GM21515 (cell line): ENCODE data around the gene IL17C.

ENCODE experiments used
- ATAC-seq: cut with Tn5 transposase; IDR thresholded peaks from one replicate; pipeline ENCODE4 v1.9.1; 2021; ENCODE audit not compliant: unreplicated experiment

Gene IL17C

GRCh38 chr16:88627531-88628411, 10.6 kb upstream of the IL17C start:
- ATAC-seq, result no peak

GRCh38 chr16:88628512-88628974, 9.8 kb upstream of the IL17C start:
- ATAC-seq, result no peak

- no peak for ATAC-seq
Observed at GRCh38 chr16:88629835-88630234, 8.5 kb upstream of the IL17C start.

- no peak for ATAC-seq
Observed at GRCh38 chr16:88630433-88630832, 7.9 kb upstream of the IL17C start.

GRCh38 chr16:88630941-88631340, 7.4 kb upstream of the IL17C start:
- no peak for ATAC-seq

- ATAC-seq, result no peak
Observed at GRCh38 chr16:88631384-88631783, 7.0 kb upstream of the IL17C start.

- no peak for ATAC-seq
Observed at GRCh38 chr16:88631920-88632586, 6.3 kb upstream of the IL17C start.

GRCh38 chr16:88632587-88632930, 5.8 kb upstream of the IL17C start:
- no peak for ATAC-seq

GRCh38 chr16:88633684-88634140, 4.7 kb upstream of the IL17C start:
- ATAC-seq, result peak; percentile 30

- ATAC-seq, result peak; percentile 37
Observed at GRCh38 chr16:88634141-88634993, 4.0 kb upstream of the IL17C start.

GRCh38 chr16:88634994-88635670, 3.2 kb upstream of the IL17C start:
- ATAC-seq, result no peak

GRCh38 chr16:88635671-88636319, 2.6 kb upstream of the IL17C start:
- ATAC-seq, result no peak

- ATAC-seq, result no peak
Observed at GRCh38 chr16:88636488-88637265, 1.7 kb upstream of the IL17C start.

GRCh38 chr16:88639231-88640038, 1.1 kb downstream of the IL17C start:
- no peak for ATAC-seq

- ATAC-seq, result no peak
Observed at GRCh38 chr16:88640039-88640495, 1.7 kb downstream of the IL17C start.

- ATAC-seq, result no peak
Observed at GRCh38 chr16:88640498-88641247, 2.3 kb downstream of the IL17C start.

- ATAC-seq, result no peak
Observed at GRCh38 chr16:88642881-88643643, 4.7 kb downstream of the IL17C start.
